Left ventricle myocardium superior (tissue), 1 donor: ENCODE data around the gene ERC2. TPM values are rescaled to one million over a fixed set of nuclear protein-coding genes. Genes with fewer than 3 reads are reported as not detected.

Experiments used
- ATAC-seq: fragments of 200-7000 bp; cut with Tn5 transposase; one replicate; pipeline ENCODE4 v1.9.1; 2020; ENCODE audit warnings: mild to moderate bottlenecking, moderate library complexity
- DNase-seq: peaks from one replicate; pipeline ENCODE4 v3.0.0-alpha.2; 2020
- intact Hi-C: fragments of 100-400 bp; cut with micrococcal nuclease; formaldehyde crosslinking; loops from one replicate; pipeline ENCODE4 v1.11.0; 2022
- total RNA-seq: library from RNA; stranded (reverse); fragmentation: NEBNext Ultra II Directional; extraction: Animal tissue kit (Norgen Biotek cat#: 25700); gene quantifications from one replicate; pipeline ENCODE4 v1.2.1, GENCODE V29; 2021
- donor health status: DM: no; HTN: yes; CAD: no; lungs with severe emphysema.

ERC2 gene
- total RNA-seq, 1 donor from 2014 or later = 0.94 TPM

DNA sequence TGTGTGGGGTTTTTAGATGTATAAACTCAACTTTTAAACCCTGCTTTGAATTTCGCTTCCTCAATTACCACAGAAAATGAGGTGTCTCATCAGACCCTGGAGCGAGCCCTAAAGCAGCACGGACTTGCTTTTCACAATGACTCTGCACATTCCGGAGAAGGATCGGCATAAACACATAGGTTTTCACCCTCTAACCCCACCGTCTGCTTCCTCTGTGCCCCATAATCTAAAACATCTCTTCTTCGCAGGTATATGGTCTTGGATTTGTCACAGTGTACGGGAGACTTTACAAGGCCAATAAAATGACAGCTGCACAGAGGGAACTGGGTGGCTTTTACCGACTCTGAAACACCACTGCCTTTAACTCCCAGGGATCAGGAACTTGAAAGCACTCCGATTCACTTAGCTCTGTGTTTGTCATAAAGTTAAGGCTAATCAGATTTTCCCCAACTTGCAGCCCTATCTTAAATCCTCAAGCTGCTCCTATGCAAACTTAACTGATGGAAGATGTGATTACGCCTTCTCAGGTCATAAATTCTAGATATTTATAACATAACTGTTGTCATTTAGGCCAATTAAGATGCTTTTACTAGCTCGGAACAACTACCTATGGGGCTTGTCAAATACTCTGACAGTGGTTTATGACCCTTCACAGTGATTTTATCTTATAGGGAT, 847.8 kb downstream of the ERC2 start:
- DNase-seq (no peak), ATAC-seq (no peak)
- intact Hi-C loops = no loop called here

DNA sequence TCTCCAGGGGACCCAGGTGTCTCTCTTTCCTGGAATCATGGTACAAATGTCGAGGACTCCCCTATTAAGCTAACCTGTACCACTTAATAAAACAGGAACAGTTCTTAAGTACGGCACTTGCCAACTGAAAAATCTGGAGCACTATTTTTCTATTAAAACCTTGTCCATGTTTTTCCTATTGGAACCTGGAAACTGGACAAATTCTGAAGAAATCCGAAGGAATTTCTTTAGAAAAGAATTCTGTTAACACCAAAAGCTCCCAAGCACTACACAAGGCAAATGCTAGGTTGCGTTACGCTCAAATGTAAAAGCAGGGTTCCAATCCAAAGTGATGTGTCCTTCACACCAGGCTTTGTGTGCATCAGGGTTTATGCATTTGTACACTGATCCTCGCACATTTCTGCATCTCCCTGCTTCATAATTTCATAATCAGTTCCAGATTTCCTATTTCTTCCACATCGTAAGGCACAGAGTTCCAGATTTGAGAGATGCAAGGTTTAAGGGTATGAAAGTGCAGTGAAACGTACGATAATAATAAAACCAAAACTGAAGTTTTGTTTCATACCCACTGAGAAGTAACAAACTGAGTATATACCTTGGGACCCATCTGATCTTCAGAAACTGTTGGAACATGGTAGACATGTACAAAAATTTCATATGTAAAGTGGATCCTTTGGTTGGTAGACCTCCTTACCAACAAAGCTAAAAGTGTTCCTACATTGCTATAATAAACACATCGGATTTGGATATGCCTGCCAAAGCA, 849.0 kb downstream of the ERC2 start:
- ATAC-seq (no peak), DNase-seq (no peak)
- intact Hi-C loops = no loop called here

DNA sequence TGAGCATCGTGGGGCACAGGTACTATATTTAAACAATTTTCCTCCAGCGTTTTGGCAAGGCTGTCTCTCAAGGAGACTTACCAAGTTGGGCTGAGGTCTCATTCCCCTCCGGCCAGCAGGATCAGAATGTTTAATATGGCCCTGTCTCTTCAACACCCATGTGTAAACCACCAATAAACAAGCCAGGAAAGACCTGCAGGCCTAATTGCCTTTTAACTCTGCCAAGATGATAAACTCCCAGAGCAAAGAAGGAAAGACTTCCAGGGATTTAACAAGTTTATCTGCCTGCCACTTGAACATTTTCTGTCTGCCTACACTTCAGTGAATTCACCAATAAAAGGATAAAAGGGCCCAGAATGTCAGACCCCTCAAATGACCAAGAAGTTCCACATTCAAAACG, 850.9 kb downstream of the ERC2 start:
- DNase-seq (no peak), ATAC-seq (no peak)
- intact Hi-C loops = no loop called here

DNA sequence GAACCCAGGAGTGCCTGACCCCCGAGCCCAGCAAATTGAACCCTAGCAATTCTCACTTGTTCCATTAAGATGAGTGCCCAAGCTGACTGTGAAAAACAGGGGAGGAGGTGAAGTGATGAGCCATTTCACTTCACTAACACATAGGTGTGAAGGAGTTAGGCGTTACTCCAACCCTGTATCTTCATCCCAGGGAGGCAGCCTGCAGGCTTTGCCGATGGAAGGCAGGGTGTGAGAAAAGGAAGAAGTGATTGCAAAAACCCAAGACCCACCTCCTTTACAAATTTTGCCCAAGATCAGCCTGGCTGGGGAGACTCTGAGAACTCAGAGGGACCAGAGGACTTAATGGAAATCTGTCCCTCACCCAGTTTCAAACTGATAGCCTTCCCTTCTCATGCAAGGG, 851.5 kb downstream of the ERC2 start:
- intact Hi-C loops = no loop called here
- DNase-seq (no peak), ATAC-seq (no peak)

DNA sequence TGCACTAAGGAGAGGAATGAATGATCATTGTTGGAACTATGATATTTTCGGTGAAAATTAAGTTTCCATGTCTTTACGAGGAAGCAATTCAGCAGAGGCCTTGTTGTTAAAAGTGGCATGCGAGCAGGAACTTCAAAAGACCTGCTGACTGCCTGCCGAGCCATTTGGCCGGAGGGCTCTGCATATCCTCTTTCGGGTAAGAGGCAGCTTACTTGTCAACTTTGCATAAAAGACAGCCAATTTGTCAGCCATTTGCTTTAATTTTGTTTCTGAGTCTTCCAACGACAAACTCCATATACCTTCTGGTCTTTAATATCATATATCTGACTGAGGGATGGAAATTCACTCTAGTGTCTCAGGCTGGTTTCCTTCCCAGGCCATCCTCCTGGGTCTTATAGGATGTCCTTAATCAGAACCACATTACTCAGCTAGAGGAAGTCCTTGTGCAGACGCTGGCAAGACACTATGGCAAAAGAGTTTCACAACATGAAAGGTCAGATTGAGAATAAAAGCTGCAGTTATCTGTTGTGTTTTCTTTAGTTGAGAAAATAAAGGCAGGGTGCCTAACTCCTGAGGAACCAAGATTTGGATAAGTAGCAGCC, 852.5 kb downstream of the ERC2 start:
- no peak for DNase-seq
- intact Hi-C loops = no loop called here
- peak; percentile 43 for ATAC-seq

DNA sequence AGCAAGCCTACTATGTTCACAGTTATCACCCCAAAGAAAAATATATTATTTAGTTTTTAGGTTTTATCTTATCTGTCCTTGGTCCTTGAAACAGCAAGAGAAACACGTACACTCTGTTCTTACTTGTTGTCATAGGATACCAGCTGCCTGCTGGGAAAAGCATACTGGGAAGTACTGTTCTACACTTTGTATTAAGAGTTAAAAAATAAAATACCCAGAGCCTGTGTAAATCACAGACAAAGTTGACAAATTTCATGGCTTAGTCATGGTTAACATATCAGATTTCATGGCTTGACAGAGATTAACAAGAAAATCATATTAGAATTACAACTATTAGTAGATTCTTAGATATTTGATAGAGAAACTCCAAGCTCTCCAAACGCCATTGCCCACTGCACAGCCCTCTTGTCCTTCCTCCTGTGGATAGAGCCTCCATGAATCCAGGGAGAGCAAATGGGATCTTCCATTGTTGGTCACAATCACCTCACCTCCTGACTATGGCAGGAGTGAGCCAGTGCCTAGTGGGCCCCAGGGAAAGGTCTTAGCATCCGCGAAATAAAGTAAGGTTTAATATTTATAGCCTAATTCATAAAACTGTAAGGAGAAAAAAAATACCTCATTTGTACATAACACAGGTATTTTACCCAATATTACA, 853.1 kb downstream of the ERC2 start:
- no peak for DNase-seq
- intact Hi-C loops = no loop called here
- no peak for ATAC-seq

DNA sequence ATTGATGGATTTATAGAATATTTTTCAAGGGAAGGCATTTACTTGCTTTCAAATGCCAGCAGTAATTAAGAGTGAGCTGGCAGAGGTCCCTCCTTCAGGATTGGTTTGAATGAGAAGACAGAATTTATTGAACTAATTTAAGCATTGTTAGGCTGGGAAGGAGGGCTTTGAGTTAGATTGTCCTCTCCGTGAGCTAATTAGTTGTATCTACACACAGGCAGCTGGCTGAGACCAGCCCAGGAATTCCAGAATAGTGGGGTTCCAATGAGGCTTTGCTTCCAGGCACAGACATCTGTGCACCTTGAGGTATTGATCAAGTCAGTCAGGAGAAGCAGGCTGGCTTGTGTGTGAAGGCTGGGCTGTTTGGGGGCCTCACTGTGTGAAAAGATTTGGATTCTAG, 857.1 kb downstream of the ERC2 start:
- DNase-seq = no peak
- intact Hi-C loops = no loop called here
- ATAC-seq = no peak

DNA sequence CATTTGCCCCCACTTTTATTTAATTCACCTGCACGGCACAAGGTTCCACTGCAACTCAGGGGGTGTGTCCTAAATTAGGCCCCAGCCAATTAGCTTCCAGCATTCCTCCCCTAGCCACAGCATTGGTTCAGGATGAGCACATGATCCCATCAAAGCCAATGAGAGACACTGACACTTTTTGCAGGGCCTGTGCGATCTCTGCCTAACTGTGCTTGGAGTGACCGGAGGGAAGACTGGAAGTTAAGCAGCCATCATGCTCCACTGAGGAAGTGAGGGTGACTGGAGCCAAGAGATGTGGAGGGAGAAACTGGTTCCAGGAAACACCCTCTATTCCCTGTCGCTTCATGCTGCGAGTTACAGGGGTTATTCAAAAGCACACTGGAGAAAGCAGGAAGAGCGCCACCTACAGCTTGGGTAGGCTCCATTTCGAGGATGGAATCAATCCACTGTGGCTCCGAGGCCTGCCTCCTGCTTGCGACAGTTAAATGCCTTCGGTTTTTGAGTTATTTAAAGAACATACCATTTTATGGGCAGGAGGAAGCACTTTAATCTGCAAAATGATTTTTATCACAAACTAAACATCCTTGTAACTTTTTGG, 858.9 kb downstream of the ERC2 start:
- no peak for ATAC-seq
- intact Hi-C loops = no loop called here
- no peak for DNase-seq

DNA sequence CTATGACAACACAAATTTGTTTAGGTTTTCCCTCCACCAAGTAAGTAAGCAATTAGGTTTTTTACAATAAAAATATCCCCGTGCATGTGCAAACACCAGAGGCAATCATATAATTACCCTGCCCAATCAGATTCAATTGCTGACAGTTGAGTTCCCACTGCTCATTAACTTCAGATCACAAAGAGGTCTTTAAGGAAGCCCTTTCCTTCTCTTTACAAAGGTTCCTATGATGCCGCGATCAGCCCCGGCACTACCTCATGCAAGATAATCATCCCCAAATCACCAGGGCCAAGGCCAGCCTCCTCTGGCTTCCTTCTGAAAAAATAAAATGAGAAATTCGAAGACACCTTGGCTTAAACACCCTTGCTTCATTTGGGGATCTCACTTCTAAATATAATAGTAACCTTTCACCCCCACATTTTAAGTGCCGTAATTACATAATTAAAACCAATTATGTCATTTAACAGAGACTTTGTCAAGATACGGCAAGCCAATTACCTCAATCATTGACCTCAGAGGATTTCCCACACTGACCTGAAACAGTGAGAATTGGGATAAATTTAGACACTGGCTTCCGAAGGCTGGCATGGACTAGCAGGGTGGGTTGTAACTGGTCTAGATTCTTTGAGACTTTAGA, 859.8 kb downstream of the ERC2 start:
- no peak for ATAC-seq
- DNase-seq = no peak
- intact Hi-C loops = no loop called here

DNA sequence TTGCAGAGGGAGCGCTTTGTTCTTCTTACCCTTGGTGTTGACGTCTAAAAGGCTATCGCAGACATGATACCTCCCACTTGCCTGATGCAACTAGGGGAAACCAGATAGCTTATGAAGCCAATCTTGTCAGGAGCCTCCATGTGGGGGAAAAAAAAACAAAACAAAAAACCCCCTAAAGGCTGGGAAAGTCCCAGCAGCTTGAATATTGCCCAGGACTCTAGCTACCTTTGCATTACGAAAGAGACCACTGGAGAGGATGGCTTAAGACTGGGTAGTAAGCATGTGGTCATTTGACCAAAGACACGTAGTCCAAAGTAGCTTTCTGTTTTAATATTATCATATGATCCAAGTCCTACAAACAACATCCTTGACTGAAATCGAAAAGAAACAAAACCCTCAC, 860.4 kb downstream of the ERC2 start:
- ATAC-seq (no peak), DNase-seq (no peak)
- intact Hi-C loops = no loop called here

DNA sequence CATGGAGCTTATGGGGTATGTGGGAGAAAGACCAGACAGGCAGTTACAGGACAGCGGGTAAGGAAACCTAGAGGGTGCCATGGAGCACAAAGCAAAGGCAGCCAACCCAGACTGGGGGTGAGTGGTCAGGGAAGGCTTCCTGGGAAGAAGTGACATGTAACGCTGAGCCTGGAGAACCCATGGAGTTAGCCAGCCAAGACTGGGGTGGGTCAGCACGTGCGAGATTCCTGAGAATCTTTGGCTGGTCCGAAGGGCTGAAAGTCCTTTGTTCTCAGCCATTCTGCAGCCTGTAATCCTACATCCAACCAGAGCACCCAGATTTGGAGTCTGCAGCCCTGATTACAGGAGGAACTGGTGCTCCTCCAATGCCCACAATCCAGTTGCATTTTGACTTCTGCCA, 861.1 kb downstream of the ERC2 start:
- ATAC-seq = no peak
- intact Hi-C loops = no loop called here
- DNase-seq = no peak

DNA sequence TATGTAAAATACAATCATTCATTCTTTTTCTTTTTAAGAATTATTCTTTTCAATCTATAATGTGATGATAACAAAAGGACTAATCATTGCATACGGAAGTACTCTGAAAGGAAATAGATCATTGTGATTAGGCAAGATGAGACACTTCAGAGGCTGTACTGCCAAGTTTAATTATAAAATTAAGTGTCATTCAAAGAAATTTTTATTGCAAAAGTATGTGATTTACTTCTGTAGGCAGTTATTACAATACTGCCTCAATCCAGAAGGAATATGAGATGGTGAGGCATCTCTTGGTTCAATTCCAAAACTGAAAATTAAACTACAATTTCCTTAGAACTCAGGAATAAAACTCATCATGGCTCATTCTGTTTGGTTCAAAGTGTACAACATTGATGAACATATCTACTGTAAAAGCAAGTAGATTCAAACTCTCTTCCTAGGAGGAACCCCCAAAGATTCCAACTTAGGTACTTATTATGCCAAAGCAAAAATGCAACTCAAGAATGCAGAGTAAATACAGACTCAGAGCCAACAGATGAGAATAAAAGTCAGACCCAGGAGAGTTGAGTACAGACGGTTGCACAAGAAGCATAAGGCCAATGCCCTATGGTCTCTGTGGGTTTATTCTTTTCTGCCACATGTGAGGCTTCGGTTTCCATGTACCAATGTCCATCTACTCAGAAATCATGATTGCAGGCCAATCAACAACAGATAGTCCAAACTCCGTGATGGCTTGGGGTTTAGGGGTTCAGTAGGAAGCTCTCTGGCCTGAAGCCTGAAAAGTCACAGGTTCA, 862.6 kb downstream of the ERC2 start:
- DNase-seq (no peak), ATAC-seq (no peak)
- intact Hi-C loops = no loop called here

DNA sequence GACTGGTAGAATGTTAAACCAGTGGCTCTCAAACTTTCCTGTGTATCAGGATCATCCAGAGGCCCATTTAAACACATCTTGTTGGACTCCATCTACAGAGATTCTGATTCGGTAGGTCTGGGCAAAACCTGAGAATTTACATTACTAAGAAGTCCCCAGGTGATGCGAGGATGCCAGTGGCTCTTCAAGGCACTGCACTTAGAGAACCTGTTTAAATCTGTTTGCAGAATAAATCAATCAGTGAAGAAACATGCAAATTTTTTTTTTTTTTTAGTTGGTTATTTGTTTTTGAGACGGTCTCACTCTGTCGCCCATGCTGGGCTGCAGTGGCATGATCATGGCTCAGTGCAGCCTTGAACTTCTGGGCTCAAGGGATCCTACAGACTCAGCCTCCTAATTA, 863.4 kb downstream of the ERC2 start:
- DNase-seq (no peak), ATAC-seq (no peak)
- intact Hi-C loops = no loop called here

DNA sequence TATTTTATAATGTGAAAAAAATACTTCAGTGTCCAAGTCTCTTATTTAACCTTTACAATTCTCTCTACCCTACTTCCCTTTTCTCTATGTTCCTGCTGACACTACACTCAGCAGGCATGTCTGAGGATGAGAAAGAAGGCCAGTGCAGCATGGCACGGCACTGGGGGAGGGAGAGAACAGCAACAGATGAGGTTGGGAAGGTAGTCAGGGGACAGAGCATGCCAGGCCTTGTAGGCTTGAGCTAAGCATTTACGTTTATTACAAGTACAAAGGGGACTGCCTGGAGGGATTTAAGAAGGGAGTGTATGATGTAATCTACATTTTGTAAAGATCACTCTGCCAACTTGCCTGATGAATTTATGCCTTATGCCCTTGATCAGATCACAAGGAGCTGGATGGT, 863.9 kb downstream of the ERC2 start:
- intact Hi-C loops = no loop called here
- DNase-seq (no peak), ATAC-seq (no peak)

DNA sequence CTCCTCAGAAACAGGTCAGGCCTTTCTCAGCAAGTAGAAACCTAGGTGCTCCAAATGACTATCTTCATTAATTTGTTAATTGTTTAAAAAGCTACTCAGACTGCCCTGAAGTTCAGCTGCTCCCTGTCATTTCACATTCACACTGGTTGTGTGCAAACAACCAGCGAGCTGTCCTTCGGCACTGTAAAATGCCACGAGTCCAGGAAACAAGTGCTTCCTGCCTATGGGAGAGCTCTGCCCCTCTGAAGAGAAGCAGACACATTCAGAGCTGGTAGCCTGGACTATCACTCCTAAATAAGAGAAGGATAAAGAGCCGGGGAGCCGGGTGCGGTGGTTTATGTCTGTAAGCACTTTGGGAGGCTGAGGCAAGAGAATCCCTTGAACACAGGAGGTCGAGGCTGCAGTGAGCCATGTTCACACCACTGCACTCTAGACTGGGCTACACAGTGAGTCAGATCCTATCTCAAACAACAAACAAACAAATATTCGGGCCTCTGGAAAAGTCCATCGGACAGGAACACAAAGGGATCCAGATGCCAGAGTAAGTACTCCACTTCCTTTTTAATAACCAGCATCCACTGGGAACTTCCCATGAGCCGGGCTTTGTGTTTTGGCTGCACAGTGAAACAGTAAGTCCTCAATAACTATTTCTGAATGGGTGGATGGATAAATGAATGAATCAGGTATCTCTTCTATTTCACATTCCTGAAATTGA, 866.7 kb downstream of the ERC2 start:
- intact Hi-C loops = no loop called here
- ATAC-seq = no peak
- DNase-seq = no peak

DNA sequence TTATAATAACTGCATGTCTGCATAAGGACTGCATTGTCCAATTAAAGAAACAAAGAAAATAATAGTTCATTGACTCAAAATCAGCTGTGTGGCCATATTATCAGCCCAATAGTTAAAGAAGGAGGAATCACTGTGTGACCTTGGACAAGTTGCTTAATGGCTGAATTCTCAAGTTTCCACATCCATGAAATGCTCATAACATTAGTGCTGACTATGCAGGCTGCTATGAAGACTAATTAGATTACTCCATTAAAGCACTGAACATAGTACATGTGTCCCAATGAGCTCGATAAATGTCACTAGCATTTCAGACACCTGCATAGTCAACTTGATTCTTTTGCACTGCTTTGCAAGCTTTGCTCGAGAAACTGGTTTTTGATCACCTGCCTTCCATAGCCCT, 870.0 kb downstream of the ERC2 start:
- ATAC-seq (no peak), DNase-seq (no peak)
- intact Hi-C loops = no loop called here

DNA sequence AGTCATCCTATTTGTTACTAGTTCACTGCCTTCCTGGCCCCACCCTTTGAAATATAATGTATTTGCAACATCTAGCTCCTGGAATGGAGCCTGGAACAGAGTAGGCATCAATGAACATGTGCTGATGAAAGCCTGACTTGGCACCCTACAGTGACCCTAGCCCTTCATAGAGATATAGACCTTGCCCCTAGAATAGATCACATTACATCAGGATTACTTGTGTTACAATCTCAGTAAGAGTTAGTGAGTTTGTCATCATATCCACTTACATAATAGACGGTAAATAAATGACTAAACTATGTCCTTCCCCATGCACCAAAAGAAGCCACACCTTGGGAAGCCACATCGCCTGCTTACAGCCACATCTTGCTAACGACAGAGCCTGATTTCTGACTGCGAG, 870.6 kb downstream of the ERC2 start:
- ATAC-seq = no peak
- no peak for DNase-seq
- intact Hi-C loops = no loop called here

DNA sequence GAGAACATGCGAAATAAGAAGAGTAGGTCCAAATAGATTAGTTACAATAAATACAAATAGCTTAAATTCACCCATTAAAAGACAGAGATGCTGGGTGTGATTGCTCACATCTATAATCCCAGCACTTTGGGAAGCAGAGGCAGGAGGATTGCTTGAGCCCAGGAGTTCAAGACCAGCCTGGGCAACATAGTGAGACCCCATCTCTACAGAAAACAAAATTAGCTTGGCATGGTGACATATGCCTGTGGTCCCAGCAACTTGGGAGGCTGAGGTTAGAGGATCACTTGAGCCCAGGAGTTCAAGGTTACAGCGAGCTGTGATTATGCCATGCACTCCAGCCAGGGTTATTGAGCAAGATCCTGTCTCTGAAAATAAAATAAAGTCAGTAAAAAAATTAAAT, 872.1 kb downstream of the ERC2 start:
- no peak for ATAC-seq
- intact Hi-C loops = no loop called here
- no peak for DNase-seq
